Lung microvascular endothelial cell (primary cell): ENCODE results near the gene ATP2A1. TPM values are rescaled to one million over a fixed set of nuclear protein-coding genes. Genes with fewer than 3 reads are reported as not detected.
"Not testable (repeated sequence)": the region's sequence is repeated elsewhere in the genome, so short reads cannot be mapped to it uniquely, and the experiment has no call there.

ENCODE experiments used
- DNase-seq, 2 donors: peaks; one replicate each; pipeline versions ENCODE4 v3.0.0 to v3.0.0-alpha.2; 2010; ENCODE audit warnings: low read depth in 2 of 2
- total RNA-seq: library from RNA; depleted of rRNA; stranded (reverse); fragments of >200 nt; gene quantifications from 2 replicates; pipeline ENCODE4 v1.2.1, GENCODE V29; 2014

ATP2A1 gene
- total RNA-seq, 1 donor from 2014 or later, result under 0.01 TPM

DNA sequence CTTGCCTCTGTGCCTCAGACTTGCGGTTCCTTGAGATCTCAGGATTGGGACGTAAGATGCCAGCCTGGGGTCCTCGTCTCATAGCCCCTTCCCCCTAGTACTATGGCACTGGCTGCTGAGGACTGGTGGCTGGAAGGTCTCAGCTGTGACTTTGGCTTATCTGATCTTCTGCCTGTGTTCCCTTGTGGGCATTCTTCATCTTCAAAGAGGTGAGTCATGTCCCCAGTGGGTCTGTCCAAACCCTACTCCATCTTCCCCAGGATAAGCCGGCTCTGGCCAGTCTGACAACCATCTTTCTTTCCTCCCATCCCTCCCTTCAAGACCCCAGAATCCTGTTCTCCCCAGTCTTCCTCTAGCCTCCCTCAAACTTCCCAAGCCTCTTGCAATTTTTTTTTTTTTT lies 57.1 kb downstream of the ATP2A1 start:
- DNase-seq, result no peak

DNA sequence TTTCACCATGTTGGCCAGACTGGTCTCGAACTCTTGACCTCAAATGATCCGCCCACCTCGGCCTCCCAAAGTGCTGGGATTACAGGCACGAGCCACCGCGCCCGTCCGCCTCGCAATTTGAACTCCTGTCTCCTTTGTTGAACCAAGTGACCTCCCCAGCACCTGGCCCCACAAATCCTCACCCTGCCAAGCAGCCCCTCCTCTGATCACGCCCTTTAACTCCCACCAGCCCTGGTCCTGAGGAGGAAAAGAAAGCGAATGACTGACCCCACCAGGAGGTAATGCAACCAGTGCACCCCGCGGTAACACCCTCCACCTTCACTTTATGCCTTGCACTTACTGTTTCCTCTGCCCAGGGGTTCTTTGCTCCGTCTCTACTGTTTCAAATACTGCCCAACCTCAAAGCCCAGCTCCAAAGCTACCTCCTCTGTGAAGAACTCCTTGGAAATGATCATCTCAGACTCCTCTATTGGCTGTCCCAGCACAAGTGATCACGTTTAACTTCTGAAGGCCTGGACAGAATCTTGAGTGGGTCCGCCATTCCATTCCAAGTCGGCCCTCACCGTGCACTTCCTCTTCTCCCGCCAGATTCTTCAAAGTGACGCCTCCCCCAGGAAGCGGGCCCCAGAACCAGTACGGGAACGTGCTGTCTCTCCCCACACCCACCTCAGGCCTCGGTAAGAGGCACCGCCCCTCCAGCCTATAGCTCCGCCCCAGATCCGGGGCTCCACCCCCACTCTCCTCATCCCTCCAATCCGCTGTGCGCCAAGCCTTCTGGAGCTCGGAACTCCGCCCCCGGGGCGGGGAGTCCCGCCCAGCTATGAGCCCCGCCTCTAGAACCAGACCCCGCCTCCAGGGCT lies 57.9 kb downstream of the ATP2A1 start:
- DNase-seq, result peak; percentile 82 to 88

GRCh38 chr16:28936784-28937155 lies 58.5 kb downstream of the ATP2A1 start:
- DNase-seq, result no peak

GRCh38 chr16:28937222-28937876 lies 59.1 kb downstream of the ATP2A1 start:
- DNase-seq, result no peak

GRCh38 chr16:28938721-28939120 lies 60.4 kb downstream of the ATP2A1 start:
- DNase-seq, result no peak

GRCh38 chr16:28939825-28940224 lies 61.5 kb downstream of the ATP2A1 start:
- not testable (repeated sequence) for DNase-seq

DNA sequence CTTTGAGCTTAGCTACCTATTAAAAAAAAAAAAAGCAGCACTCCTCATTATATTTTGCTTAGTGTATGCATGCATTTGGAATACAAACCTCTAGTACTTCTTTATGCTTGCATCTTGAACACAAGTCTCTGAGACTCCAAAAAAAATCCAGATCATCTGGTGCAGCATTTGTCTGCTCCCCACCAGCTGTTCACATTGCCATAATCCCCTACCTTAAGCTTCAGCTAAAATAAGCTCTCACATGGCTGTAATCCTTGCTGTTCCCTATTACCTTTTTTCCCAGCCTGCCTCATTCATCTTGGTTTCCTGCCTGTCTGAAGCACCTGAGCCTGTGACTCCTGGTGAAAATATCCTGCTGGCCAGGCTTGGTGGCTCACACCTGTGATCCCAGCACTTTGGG lies 65.0 kb downstream of the ATP2A1 start:
- DNase-seq, result no peak

GRCh38 chr16:28946681-28947080 lies 68.4 kb downstream of the ATP2A1 start:
- DNase-seq, result no peak

DNA sequence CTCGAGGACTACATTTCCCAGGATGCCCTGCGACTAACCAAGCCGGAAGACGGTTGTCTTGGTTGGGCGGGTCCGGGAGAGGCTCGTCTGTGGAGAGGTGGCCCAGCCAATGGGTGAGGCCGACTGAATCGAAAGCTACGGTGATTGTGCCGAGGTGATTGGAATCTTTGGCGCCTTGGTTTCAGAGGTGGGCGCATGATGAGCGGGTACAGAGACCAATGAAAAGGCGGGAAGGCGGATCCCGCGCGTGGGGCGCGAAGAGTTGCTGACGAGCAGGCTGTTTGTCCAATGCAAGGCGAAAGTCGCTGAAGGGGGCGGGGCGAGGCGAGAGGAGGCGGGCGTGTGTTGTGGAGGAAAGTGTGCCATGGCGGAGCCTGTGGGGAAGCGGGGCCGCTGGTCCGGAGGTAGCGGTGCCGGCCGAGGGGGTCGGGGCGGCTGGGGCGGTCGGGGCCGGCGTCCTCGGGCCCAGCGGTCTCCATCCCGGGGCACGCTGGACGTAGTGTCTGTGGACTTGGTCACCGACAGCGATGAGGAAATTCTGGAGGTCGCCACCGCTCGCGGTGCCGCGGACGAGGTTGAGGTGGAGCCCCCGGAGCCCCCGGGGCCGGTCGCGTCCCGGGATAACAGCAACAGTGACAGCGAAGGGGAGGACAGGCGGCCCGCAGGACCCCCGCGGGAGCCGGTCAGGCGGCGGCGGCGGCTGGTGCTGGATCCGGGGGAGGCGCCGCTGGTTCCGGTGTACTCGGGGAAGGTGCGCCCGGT lies 72.5 kb downstream of the ATP2A1 start, which contains the start of gene NFATC2IP:
TSS of gene NFATC2IP (plus strand) at position 290 of the 762 bp plus-strand sequence. CDS start at position 365, 75 bp downstream.
- peak; percentile 100 for DNase-seq

GRCh38 chr16:28951410-28951943 lies 73.2 kb downstream of the ATP2A1 start:
- no peak for DNase-seq

Other genes starting within 250 kb of the ATP2A1 start
- 0.20 TPM in 1 of 2 replicates, not detected in the other for gene NPIPB8, start 240.4 kb upstream of the ATP2A1 start, total RNA-seq
- 171 and 216 TPM in 2 replicates for gene EIF3C, start 167.0 kb upstream of the ATP2A1 start, total RNA-seq
- 0.44 and 1.4 TPM in 2 replicates for gene NPIPB9, start 126.7 kb upstream of the ATP2A1 start, total RNA-seq
- 15.7 and 22.8 TPM in 2 replicates for gene ATXN2L, start 55.5 kb upstream of the ATP2A1 start, total RNA-seq
- gene TUFM, start 32.1 kb upstream of the ATP2A1 start, total RNA-seq, result 88.9 and 94.6 TPM in 2 replicates
- 8.1 and 9.9 TPM in 2 replicates for gene SH2B1, start 14.6 kb upstream of the ATP2A1 start, total RNA-seq
- gene RABEP2, start 46.8 kb downstream of the ATP2A1 start, total RNA-seq, result 25.3 and 31.2 TPM in 2 replicates
- 0.20 TPM in 1 of 2 replicates, not detected in the other for gene CD19, start 53.5 kb downstream of the ATP2A1 start, total RNA-seq
- gene NFATC2IP, start 72.4 kb downstream of the ATP2A1 start, total RNA-seq, result 16.8 and 21.0 TPM in 2 replicates
- gene SPNS1, start 96.3 kb downstream of the ATP2A1 start, total RNA-seq, result 21.4 and 26.0 TPM in 2 replicates
- 0.22 and 0.79 TPM in 2 replicates for gene LAT, start 106.6 kb downstream of the ATP2A1 start, total RNA-seq